ENCODE results near the gene CTNS.

CTNS gene

GRCh38 chr17:3626831-3627768 lies 9.5 kb upstream of the CTNS start:
- FAIRE-seq, result no peak

DNA sequence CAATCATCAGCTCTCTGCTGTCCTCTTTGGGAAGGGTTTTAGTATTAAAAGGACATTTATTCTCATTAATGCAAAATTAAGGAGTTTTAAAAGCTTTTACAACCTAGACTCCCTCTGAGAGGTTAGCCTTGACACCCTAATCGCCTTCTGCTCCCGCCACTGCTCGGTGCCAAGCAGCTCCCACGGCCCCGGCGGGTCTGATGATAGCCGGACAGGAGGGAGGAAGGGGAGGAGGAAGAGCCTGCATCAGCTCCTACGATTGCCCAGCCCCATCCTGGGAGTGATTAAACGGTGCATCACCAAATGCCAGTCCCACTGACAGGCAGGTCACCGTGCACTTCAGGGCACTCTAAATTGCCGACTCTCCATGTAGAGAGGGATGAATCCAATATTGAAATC lies 8.8 kb upstream of the CTNS start:
- FAIRE-seq, result no peak

GRCh38 chr17:3630781-3631180 lies 5.8 kb upstream of the CTNS start:
- FAIRE-seq, result no peak

GRCh38 chr17:3632287-3632686 lies 4.3 kb upstream of the CTNS start:
- FAIRE-seq, result no peak

GRCh38 chr17:3635474-3636153 lies 946 bp upstream of the CTNS start:
- FAIRE-seq, result no peak

DNA sequence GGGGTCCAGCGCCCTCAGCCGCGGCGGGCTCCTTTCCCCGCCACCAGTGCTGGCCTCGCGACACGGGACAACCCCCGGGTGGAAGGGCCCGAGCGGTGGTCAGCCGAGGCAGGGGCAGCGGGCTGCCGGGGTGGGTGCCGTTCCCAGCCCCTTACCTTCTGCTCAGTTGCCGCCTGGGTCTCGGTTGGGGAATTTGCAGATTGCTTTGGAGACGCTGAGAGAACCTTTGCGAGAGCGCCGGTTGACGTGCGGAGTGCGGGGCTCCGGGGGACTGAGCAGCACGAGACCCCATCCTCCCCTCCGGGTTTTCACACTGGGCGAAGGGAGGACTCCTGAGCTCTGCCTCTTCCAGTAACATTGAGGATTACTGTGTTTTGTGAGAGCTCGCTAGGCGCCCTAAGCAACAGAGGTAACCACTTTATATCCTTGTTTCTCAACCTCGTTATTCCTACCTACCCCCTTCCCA lies 381 bp downstream of the CTNS start:
- FAIRE-seq, result no peak

GRCh38 chr17:3639981-3640596 lies 3.5 kb downstream of the CTNS start:
- FAIRE-seq, result no peak

DNA sequence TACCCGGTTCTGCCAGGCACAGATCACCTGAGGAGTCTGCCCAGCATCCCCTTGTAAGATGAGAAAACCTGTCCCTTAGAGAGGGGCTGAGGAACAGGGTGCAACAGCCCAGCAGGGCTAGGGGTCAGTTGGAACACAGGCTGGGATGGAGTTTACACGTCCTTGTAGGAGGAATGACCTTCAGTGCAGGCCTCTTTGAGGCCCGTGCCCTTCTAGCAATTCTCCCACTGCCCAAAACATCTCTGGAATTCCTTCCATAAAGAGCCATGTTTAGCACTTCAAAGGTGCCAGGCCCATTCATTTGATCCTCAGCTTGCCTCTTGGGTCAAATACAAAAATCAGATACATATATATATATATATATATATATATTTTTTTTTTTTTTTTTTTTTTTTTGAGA lies 4.5 kb downstream of the CTNS start:
- no peak for FAIRE-seq

DNA sequence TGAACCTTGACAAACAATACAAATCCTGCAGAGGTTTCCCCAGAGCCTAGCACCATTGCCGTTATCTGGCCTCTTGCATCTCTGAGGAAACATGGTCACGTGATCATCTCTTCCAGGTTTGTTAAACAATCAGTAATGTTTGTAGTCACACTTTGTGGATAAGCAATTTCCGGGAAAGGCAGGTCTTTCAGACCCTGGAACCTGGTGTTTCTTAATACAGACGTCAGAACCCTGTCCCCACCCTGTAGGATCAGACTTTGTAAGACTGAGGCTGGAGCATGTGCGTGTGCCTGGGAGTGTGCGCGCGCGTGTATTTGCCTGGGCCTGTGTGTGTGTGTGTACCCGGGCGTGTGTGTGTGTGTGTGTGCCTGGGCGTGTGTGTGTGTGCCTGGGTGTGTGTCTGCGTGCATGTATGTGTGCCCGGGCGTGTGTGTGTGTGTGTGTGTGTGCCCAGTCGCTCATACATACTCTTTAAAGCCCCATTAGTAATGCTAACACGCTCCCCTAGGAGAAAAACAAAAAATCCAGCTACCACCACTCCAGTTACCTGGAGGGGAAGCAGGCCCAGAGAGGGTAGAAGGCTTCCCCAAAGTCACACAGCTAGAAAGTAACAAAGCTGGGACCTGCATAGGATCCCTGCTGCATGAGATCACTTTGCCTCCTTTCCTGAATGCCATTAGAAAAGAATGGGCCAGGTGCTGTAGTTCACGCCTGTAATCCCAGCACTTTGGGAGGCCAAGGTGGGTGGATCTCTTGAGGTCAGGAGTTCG lies 5.3 kb downstream of the CTNS start:
- FAIRE-seq, result no peak

DNA sequence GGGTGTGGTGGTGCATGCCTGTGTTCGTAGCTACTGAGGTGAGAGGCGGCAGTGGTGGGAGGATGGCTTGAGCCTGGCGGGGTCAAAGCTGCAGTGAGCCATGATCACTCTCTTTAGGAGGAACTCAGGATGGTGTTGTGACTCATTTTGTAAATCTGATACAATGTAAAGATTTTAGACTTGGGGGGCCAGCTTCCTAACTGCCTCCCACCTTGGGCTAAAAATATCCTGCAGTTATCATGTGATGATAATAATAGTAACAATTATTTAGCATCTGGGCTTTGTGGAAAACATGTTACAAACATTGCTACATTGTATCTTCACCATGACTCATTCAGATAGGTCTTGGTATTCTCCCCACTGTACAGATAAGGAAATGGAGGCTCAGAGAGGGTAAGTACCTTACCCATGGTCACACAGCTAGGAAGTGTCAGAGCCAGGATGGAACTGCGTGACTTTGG lies 7.4 kb downstream of the CTNS start:
- no peak for FAIRE-seq

GRCh38 chr17:3645310-3645709 lies 8.8 kb downstream of the CTNS start:
- no peak for FAIRE-seq

DNA sequence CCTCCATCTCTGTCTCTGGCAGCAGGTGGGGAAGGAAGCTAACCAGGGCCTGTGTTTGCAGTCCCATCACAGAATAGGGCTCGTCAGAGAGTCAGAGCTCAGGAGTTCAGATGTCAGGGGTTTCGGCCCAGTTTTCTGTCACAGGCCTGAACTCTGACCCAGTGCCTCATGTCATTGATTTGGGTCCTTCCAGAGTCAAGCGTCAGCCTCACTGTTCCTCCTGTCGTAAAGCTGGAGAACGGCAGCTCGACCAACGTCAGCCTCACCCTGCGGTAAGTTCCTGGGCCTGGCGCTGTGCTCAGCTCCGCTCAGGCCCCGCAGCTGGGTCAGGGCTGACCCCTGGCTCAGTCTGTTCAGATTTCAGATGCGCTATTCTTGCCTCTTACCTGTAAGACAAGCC lies 10.7 kb downstream of the CTNS start:
- no peak for FAIRE-seq

GRCh38 chr17:3647769-3648555 lies 11.4 kb downstream of the CTNS start:
- no peak for FAIRE-seq

- FAIRE-seq, result no peak
Observed at GRCh38 chr17:3655766-3656165, 19.2 kb downstream of the CTNS start.

GRCh38 chr17:3656353-3656752 lies 19.8 kb downstream of the CTNS start:
- no peak for FAIRE-seq

DNA sequence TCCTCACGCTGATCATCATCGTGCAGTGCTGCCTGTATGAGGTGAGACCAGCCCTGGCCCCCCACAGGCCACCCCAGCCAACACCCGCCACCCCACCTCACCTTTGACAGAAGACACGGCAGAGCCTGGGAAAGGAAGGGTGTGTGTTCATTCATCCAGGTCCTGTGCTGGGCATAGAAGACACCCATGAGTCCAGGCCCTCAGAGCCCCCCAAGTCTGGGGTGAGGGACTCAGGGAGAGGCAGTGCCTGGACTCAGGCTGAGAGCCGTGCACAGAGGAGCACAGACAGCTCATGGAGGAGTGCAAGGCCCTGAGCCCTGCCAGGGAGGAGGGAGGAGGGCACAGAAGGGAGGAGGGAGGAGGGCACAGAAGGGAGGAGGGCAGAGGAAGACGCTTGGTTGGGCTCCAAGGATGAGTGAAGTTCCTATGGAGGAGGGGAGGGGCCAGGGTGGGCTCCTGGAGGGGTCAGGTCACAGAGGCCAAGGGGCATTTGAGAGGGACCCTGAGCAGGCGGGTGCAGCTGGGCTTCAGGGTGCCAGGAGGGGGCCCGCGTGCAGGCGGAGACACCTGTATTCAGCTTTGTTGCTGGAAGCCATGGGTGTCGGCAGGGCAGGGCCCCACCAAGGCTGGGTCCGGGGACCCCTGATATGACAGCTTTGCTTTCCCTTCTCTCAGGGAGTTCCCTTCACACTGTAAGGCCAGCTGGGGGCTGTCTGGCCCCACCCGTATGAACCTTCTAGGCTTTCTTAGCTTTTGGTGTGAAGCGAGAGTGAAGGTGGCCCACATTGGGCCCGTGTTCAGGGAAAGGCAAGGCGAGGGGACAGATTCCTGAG lies 20.4 kb downstream of the CTNS start:
- FAIRE-seq, result no peak

GRCh38 chr17:3657588-3657869 lies 21.0 kb downstream of the CTNS start:
- FAIRE-seq, result no peak

GRCh38 chr17:3657874-3658783 lies 21.6 kb downstream of the CTNS start:
- no peak for FAIRE-seq

DNA sequence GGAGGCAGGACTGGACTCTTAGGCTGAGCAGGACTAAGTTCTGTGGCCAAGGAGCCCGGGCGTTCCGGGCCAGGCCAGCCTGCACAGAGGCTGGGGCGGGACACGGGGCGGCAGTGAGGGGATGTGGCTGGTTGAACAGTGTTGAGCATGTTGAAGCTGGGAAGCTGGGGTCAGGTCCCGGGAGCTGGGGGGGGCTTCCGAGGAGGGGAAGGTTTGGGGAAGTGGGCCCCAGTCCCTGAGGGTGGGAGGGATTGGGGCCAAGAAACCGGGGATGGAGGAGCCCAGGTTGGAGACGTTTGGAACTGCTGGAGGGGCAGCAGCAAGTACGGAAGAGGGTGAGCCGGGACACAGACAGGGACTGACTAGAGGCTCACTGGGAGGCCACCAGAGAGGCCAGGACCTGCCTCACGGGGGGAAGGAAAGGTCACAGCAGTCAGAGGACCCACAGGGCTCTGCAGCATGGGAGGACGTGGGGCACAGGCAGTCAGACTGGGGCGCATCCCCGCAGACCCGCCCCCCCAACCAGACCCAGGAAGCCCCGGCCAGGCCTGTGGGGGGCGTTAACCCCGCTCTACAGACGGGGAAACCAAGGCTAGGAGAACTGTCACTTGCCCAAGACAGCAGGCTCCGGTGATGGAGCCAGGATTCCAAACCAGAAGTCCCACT lies 22.4 kb downstream of the CTNS start:
- FAIRE-seq, result no peak
